HG03342 (cell line): ENCODE data around the gene CCDC121.
A peak's percentile ranks its signal among the peaks of the same experiment; 100 is the strongest.

ENCODE experiments used
- ATAC-seq: cut with Tn5 transposase; IDR thresholded peaks from one replicate; pipeline ENCODE4 v1.9.1; 2021; ENCODE audit warnings: mild to moderate bottlenecking, moderate library complexity; ENCODE audit not compliant: unreplicated experiment

The CCDC121 gene

GRCh38 chr2:27628767-27629709, at the start of gene CCDC121, which contains the start of gene GPN1:
TSS of gene CCDC121 (minus strand) at chr2:27629012. CDS start at chr2:27627799, 1,213 bp downstream.
TSS of gene GPN1 (plus strand) at chr2:27629050. CDS start at chr2:27629059, 9 bp downstream.
- ATAC-seq = peak; percentile 96

DNA sequence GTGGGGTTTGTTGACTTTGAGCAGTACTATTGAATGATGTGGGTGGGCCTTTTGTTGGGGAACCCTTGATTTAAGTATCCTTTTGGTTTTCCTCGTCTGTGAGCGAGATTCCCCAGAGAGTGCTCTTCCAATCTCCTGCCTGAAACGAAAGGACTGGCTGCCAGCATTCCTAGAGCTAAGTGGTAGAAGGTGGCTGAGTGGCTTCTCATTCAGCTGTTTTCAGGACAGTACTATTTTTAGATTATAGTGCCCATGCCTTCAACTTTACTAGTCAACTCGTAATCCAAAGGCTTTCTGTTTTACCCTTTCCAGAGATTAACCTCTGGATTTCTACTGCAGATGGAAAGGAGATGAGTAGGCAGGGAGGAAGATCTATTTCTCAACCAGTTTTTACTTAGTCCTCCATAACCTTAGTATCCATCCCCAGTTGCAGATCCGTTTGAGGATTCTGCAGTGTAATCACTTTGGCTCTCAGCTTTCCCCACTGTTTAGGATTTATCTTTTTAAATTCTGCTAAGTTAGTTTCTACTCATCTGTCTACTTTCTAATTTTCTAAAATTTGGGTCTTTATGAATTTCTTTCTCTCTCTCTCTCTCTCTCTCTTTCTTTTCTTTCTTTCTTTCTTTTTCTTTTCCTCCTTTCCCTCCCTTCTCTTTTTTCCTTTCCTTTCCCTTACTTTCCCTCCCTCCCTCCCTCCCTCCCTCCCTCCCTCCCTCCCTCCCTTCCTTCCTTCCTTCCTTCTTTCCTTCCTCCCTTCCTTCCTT, 44.1 kb upstream of the CCDC121 start:
- ATAC-seq = no peak

DNA sequence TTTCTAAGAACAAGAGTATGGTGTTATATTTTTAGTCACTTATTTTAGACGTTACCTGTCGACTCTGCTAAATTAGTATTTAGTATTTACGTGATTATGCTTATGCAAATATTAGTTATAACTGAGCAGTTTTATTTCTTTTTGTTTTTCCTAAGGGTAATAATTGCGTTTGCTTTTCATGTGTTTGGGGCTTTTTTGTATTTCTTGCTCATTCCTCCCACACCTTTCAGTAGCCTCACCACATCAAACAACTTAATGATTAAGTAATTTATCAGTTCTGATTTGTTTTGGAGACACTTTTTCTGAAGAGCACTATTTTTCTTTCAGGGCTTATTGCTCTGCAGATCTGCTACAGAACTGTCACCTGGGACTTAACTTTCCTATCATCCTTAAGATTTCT, 42.4 kb upstream of the CCDC121 start:
- no peak for ATAC-seq

- no peak for ATAC-seq
Observed at GRCh38 chr2:27667446-27667845, 38.6 kb upstream of the CCDC121 start.

DNA sequence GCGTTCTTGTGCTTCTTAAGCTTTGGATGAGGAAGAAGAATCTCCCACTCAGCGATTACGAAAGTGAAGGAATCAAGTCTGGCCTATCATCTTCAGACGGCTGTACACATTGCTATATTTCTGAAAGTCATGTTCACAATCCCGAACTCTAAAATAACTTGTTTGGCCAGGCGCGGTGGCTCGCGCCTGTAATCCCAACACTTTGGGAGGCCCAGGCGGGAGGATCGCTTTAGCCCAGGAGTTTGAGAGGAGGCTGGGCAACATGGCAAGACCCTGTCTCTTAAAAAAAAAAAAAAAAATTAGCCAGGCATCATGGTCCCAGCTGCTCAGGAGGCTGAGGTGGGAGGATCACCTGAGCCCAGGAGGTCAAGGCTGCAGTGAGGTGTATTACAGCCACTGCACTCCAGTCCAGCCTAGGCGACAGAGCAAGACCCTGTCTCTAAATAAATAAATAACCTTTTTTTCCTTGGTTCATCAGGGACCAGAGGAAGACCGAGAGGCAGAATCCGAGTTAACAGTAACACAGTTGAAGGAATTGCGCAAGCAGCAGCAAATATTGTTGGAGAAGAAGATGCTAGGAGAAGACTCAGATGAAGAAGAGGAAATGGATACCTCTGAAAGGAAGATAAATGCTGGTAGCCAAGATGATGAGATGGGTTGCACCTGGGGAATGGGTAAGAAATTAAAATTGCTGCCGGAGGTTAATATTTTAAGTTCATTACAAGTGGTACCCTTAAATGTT, 36.0 kb upstream of the CCDC121 start:
- no peak for ATAC-seq

DNA sequence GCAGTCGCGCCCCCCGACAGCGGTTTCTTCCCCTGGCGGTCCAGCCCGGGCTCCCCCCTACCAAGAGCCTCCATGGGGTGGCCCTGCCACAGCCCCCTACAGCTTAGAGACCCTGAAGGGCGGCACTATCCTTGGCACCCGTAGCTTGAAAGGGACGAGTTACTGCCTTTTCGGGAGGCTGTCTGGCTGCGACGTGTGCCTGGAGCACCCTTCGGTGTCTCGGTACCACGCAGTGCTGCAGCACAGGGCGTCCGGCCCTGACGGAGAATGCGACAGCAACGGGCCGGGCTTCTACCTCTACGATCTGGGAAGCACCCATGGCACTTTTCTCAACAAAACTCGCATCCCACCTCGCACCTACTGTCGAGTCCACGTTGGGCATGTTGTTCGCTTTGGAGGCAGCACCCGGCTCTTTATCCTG, 35.4 kb upstream of the CCDC121 start:
- ATAC-seq = no peak

- ATAC-seq = peak; percentile 74
Observed at GRCh38 chr2:27663285-27664153, 34.7 kb upstream of the CCDC121 start, which contains the start of the genes SLC4A1AP and SUPT7L. TSS of gene SLC4A1AP (plus strand) at chr2:27663889. CDS start at chr2:27663915, 26 bp downstream. TSS of gene SUPT7L (minus strand) at chr2:27663614. CDS start at chr2:27662192, 1,422 bp downstream.

- ATAC-seq = no peak
Observed at GRCh38 chr2:27661371-27661770, 32.6 kb upstream of the CCDC121 start.

DNA sequence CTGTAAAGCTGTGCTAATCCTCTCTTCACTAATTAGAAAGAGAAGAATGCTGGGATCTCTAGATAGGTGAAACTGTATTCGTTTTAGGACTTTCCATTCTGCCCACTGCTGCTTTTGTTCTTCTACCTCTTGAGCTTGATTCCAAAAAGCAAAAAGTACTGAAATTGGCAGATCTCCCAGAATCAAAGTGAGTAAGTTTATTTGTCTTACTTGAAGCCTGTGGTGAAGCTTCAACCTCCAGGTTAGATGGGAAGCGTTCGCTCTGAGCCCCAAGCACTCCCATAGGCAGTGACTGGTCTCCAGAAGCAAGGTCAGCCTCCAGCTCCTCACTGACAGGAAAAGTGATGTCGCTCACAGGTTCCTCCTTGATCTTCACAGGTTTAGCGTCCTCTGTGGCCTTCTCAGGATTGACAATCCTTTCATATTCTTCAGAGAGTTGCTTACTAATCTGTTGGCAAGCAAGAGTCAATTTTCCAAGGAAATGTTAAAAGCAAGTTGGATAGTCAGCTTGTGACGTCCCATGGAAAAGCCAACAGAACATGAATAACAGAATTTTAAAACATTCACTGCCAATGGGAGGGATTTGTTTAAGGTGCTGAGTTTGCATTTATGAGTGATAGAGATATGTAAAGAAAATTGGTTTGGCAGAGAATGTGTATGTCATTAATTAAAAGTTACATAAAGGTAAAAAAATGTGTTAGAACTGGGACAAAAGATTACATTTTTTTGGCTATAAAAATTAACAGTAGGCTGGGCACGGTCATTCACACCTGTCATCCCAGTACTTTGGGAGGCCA, 26.5 kb upstream of the CCDC121 start:
- ATAC-seq = no peak

DNA sequence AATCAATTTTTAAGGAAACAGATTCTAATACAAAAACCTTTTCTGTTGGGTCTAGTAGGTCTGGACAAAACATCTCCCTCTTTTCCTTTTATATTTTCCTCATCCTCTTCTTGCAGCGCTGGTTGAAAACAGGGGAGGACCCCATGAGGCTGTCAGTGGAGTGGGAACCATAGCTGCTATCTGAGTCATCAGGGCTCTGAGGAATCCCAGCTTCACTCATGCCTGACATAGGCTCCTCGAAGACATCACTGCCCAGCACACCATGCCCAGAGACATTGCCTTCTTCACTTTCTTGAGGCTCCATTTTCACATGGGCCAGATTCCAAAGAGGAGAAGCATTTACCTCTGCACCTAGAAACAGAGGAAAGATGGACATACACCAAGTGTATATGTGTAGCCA, 24.6 kb upstream of the CCDC121 start:
- no peak for ATAC-seq

DNA sequence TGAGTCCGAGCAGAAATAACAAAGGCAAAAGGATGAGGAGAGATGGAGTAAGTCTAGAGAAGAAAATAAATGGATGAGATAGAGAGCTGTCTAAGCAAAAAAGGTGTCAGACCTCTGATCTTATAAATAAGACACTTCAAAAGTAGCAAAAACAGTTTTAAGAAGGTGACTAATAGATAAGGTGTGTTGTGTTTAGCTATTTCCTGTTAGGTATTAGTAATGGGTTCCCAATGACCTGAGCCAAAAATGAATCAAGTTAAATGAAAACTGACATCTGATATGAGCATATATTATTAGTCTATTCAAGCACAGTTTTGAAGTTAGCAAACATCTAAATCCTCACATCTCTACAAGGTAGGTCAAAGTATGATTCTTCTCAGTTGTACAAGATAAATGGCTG, 24.0 kb upstream of the CCDC121 start:
- ATAC-seq = no peak

- no peak for ATAC-seq
Observed at GRCh38 chr2:27652341-27652740, 23.5 kb upstream of the CCDC121 start.

DNA sequence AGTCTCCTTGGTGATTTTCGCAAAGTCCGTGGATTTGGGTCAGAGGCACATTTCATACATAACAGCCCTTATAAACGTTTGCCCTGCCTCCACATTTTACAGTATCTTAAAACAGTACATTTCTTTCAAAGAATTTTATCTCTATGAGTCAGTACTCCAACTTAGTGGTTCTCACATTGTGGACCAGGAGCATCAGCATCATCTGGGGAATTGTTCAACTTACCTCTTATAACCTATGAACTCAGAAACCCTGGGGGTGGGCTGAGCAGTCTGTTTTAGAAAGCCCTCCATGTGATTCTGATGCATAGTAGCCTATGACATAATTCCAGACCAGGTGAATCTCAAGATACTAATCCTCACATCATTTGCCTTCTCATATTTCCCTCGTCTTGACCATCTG, 22.2 kb upstream of the CCDC121 start:
- no peak for ATAC-seq

DNA sequence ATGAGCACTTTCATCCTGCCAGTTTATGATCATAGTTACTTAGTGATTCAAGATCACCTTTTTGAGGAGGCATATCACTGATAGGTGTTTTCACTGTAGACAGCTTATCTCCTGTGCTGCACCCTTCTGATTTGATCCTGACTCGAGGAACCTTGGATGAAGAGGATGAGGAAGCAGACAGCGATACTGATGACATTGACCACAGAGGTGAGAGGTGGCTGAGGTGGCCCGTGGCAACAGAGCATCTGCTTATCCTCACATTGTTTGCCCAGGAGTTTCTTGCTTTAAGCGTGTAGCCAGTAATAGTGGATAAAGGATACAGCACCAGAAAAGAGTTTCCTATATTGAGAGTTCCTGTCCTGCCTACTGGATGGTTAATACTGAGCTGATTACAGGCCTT, 18.9 kb upstream of the CCDC121 start:
- ATAC-seq = no peak

DNA sequence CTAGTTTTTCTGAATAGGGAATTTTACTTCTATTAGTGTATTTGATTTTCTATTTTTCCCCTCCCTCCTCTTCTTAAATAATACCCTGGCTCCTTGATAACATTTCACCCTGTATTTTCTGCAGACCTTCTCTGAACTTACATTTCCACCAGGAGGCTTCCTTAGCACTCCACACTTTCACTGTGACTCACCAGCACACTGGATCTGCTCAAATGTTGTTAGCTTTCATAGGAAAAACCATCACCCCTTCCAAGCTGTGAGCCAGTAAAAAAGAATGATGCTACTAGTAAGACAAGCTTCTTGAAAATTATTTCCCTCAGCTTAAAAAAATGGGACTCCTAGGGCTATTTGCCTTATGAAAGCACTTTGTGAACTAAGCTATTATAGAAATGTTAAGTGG, 18.5 kb upstream of the CCDC121 start:
- ATAC-seq = no peak

DNA sequence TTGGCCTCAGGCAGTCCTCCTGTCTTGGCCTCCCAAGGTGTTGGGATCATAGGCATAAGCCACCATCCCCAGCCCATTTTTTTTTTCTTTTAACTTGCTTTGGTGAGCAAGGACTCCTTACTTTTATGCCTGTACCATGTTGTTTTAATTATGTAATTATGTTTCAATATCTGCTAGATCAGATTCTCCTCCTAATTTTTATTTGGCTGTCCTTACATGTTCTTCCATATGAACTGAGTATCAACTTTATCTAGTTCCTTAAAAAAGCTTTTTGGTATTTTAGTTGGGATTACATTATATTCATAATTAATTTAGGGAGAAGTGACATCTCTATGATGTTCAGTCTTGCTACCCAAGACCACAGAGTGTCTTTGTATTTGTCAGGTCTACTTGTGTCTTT, 16.4 kb upstream of the CCDC121 start:
- ATAC-seq = no peak

DNA sequence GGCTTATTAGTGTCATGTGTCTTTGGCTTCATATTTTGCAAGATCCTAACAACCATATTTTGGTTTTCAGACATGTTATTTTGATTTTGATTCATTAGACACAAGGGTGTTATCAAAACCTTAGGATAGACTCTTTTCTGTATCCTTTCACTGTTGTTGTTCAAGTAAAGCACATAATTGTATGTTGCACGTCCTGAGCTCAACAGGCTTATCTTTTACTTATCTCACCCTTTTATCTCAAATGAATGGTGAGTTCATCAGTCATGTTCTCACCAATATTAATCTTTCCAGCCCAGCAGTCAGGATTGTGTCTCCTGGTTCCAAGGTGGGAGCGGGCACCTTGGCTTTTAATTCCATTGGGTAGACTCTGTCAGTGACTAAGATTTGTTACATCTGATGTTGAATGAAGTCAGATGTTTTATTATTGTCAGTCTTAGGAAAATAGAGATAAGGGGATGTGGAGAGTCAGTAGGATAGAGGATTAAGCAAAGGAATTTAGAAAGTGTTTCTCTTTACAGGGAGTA, 12.0 kb upstream of the CCDC121 start:
- no peak for ATAC-seq

DNA sequence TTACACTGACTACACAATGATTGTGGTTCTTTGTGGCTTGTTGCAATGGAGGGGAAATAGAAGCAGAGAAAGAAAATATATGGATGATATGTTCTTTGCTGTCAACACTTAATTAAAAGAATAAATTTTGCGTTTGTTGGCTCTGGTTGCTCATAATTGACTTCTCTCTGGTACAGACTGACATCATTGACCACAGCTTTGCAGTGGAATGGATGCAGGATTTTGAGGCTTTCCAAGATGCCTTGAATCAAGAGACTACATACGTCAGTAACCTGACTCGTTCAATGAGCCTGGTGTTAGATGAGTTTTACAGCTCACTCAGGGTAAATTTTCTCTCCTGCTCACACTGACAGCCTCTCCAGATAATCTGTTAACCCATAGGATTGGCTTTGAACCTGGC, 9.9 kb upstream of the CCDC121 start:
- no peak for ATAC-seq
